CD4-positive, alpha-beta T cell (primary cell): ENCODE data around the gene C22orf39. TPM values are rescaled to one million over a fixed set of nuclear protein-coding genes. Genes with fewer than 3 reads are reported as not detected.

Experiments
- ATAC-seq: fragments of 200-7000 bp; cut with Tn5 transposase; one replicate; pipeline ENCODE4 v1.10.0; 2022; ENCODE audit warnings: mild to moderate bottlenecking; ENCODE audit not compliant: poor library complexity
- CTCF ChIA-PET: fragments of 350-600 bp; sonication (Branson Sonifier 250); formaldehyde crosslinking; loops from one replicate; lab custom pipeline; 2021; ENCODE audit warnings: antibody characterized with exemption, inconsistent platforms; lab: Charles Lee
- POLR2A ChIA-PET: fragments of 350-600 bp; sonication (Branson Sonifier 250); formaldehyde crosslinking; loops from one replicate; lab custom pipeline; 2021; ENCODE audit warnings: antibody characterized with exemption, inconsistent platforms; lab: Charles Lee
- DNase-seq, 14 experiments: peaks; one replicate each; pipeline ENCODE4 v3.0.0-alpha.2; 2013 to 2020; ENCODE audit warnings: mixed read lengths in 2 of 14
- H3K27ac ChIP-seq, 2 donors: one replicate each; pipeline versions ENCODE4 v1.5.1 to v1.7.0; 2013; ENCODE audit warnings: low read length in 2 of 2, low read depth in 1 of 2, mild to moderate bottlenecking in 1 of 2
- H3K27me3 ChIP-seq, 2 experiments: 1 replicate in 1 of 2; 2 replicates in 1 of 2; pipeline versions ENCODE4 v1.6.1 to v1.7.0; 2013; ENCODE audit warnings: low read length in 2 of 2, control low read depth in 1 of 2, mild to moderate bottlenecking in 1 of 2, moderate library complexity in 1 of 2; ENCODE audit not compliant: insufficient read depth in 2 of 2, control insufficient read depth in 1 of 2
- H3K36me3 ChIP-seq: one replicate; pipeline ENCODE4 v1.6.1; 2013; ENCODE audit warnings: low read length, control low read depth; ENCODE audit not compliant: insufficient read depth
- H3K4me1 ChIP-seq: one replicate; pipeline ENCODE4 v1.6.1; 2013; ENCODE audit warnings: low read length, control low read depth; ENCODE audit not compliant: insufficient read depth
- H3K4me3 ChIP-seq: one replicate; pipeline ENCODE4 v1.5.1; 2013; ENCODE audit warnings: mild to moderate bottlenecking, low read length, moderate library complexity
- H3K9me3 ChIP-seq, 2 experiments: 1 replicate in 1 of 2; 2 replicates in 1 of 2; pipeline versions ENCODE4 v1.6.1 to v1.7.0; 2013; ENCODE audit warnings: low read length in 2 of 2, mild to moderate bottlenecking in 2 of 2, control low read depth in 1 of 2, moderate library complexity in 1 of 2; ENCODE audit not compliant: control insufficient read depth in 1 of 2, insufficient read depth in 1 of 2
- H3K27ac Mint-ChIP-seq: one replicate; pipeline ENCODE4 v1.8.0; 2020; ENCODE audit warnings: mixed read lengths
- H3K27me3 Mint-ChIP-seq: one replicate; pipeline ENCODE4 v1.8.0; 2021; ENCODE audit warnings: mixed read lengths
- H3K36me3 Mint-ChIP-seq: one replicate; pipeline ENCODE4 v1.8.0; 2021; ENCODE audit warnings: low read depth, mixed read lengths
- H3K4me1 Mint-ChIP-seq: one replicate; pipeline ENCODE4 v1.8.0; 2021; ENCODE audit warnings: low read depth, mixed read lengths
- H3K4me3 Mint-ChIP-seq: one replicate; pipeline ENCODE4 v1.8.0; 2020; ENCODE audit warnings: mild to moderate bottlenecking, mixed read lengths
- H3K9me3 Mint-ChIP-seq: one replicate; pipeline ENCODE4 v1.8.0; 2020; ENCODE audit warnings: mixed read lengths
- intact Hi-C, 2 experiments: fragments of 100-400 bp; cut with DNase I in 1 of 2; cut with micrococcal nuclease in 1 of 2; formaldehyde crosslinking; loops; one replicate each; pipeline versions ENCODE4 v1.15.1 to v1.9.0; 2023 to 2025; cut with DNase I, micrococcal nuclease
- total RNA-seq, 174 experiments: library from RNA in 2 of 174; stranded (reverse) in 2 of 174; gene quantifications; one replicate each; pipeline ENCODE4 v1.2.3 and lab custom pipeline; 2021 to 2026
- TF ChIP-seq, protein P1 (sequence below): fragments of 200-600 bp; IDR thresholded peaks from one replicate; pipeline ENCODE4 v1.8.0; 2022; ENCODE audit warnings: antibody characterized with exemption, mild to moderate bottlenecking

Gene C22orf39
- total RNA-seq, 2 experiments from 2014 or later = 30.2 to 32.6 TPM

DNA sequence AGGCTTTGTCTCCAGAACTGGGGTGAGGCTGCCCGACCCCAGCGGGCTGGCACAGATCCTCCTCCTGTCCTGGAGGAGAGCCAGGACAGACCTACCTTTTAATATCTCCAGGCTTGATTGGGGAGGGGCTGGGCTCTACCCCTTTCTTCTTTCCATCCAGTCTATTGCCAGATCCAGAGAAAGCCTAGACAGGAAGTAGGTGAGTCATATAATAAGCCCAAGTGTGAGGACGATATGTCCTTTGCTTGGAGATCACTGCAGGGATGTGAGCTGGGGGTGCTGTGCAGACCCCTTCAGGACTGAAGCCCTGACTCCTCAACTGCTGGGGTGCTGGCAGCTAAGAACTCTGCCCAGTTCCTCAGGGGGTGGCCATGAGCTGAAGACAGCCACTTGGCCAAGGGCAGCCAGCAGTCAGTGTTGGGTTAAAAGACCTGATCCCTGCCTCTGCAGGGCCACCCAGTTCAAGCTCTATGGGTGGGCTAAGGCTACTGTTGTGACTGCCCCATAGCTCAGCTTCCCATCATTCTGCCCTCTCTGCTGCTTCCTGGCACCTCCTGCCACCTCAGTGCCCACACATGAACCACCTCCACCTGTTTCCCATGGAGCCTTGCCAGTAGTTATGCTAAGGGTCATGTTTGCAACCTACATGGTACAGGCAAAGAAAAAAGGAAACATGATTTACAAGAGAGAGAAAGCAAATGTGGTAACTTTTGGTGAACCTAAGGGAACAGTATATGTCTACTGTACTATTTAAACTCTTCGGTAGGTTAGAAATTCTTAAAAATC, 8.3 kb upstream of the C22orf39 start:
- DNase-seq (no peak), ATAC-seq (no peak)
- H3K27ac Mint-ChIP-seq = no peak overlapping the region
- H3K9me3 Mint-ChIP-seq = no peaks in the 10 kb centered on the region
- H3K27me3 Mint-ChIP-seq = no peaks in the 10 kb centered on the region
- TF ChIP-seq, protein P1, sequence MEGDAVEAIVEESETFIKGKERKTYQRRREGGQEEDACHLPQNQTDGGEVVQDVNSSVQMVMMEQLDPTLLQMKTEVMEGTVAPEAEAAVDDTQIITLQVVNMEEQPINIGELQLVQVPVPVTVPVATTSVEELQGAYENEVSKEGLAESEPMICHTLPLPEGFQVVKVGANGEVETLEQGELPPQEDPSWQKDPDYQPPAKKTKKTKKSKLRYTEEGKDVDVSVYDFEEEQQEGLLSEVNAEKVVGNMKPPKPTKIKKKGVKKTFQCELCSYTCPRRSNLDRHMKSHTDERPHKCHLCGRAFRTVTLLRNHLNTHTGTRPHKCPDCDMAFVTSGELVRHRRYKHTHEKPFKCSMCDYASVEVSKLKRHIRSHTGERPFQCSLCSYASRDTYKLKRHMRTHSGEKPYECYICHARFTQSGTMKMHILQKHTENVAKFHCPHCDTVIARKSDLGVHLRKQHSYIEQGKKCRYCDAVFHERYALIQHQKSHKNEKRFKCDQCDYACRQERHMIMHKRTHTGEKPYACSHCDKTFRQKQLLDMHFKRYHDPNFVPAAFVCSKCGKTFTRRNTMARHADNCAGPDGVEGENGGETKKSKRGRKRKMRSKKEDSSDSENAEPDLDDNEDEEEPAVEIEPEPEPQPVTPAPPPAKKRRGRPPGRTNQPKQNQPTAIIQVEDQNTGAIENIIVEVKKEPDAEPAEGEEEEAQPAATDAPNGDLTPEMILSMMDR = no peak
- Histone ChIP-seq H3K27ac (no peak overlapping the region), H3K9me3 (no peaks in the 10 kb centered on the region), H3K4me3 (no peak overlapping the region), H3K4me1 (no peaks in the 10 kb centered on the region), H3K27me3 (no peaks in the 10 kb centered on the region), H3K36me3 (peaks cover 72% of the 10 kb centered on the region)
- ChIA-PET CTCF (no interaction called here), POLR2A (no interaction called here)
- peaks cover 84% of the 10 kb centered on the region for H3K36me3 Mint-ChIP-seq
- no peak overlapping the region for H3K4me3 Mint-ChIP-seq
- H3K4me1 Mint-ChIP-seq = no peaks in the 10 kb centered on the region
- intact Hi-C loops = no loop called here

DNA sequence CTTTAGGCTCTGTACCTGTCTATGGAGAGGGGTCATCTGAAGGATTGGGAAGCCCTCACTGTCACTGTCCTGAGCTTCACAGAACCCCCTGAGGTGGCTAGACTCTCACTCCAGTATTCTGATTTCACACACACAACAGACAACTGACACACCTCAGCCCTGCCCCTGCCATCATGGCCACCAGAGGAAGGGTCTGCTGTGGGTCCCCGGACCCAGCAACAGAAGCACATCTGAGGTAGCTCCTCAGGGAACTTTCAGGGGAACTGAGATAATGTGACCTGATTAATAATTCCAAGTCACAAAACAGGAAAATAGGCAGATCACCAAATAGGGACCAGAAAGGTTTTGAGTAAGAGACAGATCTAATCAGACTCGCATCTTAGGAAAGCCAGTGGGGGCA, 7.5 kb upstream of the C22orf39 start:
- no peaks in the 10 kb centered on the region for H3K4me1 ChIP-seq
- TF ChIP-seq, protein P1 = no peak
- no peaks in the 10 kb centered on the region for H3K27me3 ChIP-seq
- Mint-ChIP-seq H3K27me3 (no peaks in the 10 kb centered on the region), H3K27ac (no peak overlapping the region), H3K36me3 (peaks cover 83% of the 10 kb centered on the region), H3K4me3 (no peak overlapping the region), H3K9me3 (no peaks in the 10 kb centered on the region), H3K4me1 (peaks cover 4% of the 10 kb centered on the region)
- H3K9me3 ChIP-seq = no peaks in the 10 kb centered on the region
- H3K36me3 ChIP-seq = peaks cover 70% of the 10 kb centered on the region
- H3K27ac ChIP-seq = no peak overlapping the region
- ChIA-PET POLR2A (no interaction called here), CTCF (no interaction called here)
- no peak overlapping the region for H3K4me3 ChIP-seq
- no peak for DNase-seq
- intact Hi-C loops = no loop called here
- no peak for ATAC-seq

DNA sequence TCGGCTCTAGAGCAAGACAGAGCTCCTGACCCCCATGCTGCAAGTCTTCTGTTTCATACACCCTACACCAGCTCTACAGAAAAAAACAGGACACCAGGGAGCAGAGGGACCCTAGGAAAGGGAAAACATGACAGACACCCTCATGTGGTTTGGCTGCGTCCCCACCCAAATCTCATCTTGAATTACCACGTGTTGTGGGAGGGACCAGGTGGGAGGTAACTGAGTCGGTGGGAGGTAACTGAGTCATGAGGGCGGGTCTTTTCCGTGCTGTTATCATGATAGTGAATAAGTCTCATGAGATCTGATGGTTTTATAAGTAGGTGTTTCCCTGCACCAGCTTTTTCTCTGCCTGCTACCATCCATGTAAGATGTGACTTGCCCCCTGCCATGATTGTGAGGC, 6.6 kb upstream of the C22orf39 start:
- CTCF ChIA-PET = no interaction called here

More for the DNA sequence above, 6.6 kb upstream of the C22orf39 start:
- no peaks in the 10 kb centered on the region for H3K27me3 Mint-ChIP-seq
- TF ChIP-seq, protein P1 = no peak
- intact Hi-C loops = no loop called here
- POLR2A ChIA-PET = no interaction called here
- Histone ChIP-seq H3K9me3 (no peaks in the 10 kb centered on the region), H3K4me3 (no peak overlapping the region), H3K4me1 (peaks cover 4% of the 10 kb centered on the region), H3K27me3 (no peaks in the 10 kb centered on the region), H3K36me3 (peaks cover 71% of the 10 kb centered on the region), H3K27ac (no peak overlapping the region)
- peaks cover 4% of the 10 kb centered on the region for H3K4me1 Mint-ChIP-seq
- no peak overlapping the region for H3K4me3 Mint-ChIP-seq
- peaks cover 81% of the 10 kb centered on the region for H3K36me3 Mint-ChIP-seq
- ATAC-seq (no peak), DNase-seq (no peak)
- peak overlapping the region; percentile 44 for H3K27ac Mint-ChIP-seq
- no peaks in the 10 kb centered on the region for H3K9me3 Mint-ChIP-seq
